Suppressor macrophage treated with lipopolysaccharide for 1 hour (primary cell): ENCODE results near the gene CCR1.

Source experiments
- DNase-seq, 3 donors: peaks; one replicate each; pipeline ENCODE4 v3.0.0-alpha.2; 2020 to 2022

The CCR1 gene

DNA sequence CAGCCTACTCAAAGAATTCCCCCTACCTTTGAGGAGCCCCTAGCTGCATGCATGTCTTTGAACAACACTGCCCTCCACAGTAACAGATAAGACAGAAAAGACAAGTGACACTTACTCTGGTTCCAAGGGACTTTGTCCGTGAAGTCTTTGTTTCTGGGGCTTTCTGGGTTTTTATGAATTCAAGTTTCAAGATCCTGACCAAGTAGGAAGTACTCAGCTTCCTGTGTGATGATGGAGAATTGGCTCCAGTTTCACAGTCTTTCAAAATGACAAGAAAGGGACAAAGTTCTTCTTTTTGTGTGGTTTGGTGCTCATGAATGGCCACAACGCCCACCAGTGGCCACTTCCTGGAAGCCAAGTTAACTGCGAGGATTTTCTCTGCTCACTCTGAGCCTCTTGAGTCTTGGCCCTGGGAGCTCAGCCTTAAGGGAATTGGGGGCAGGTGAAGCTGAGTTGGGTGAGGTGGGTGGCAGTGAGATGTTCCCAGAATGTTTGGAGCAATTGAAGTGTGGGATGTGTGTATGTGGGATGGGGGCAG lies at the start of gene CCR1:
Gene CCR1 (minus strand): TSS at position 147 of the 538 bp plus-strand sequence. CDS start 4,000 bp downstream, outside the sequence.
- DNase-seq, result peak; percentile 91 to 96 (median 92)

GRCh38 chr3:46252980-46253379 lies 44.9 kb upstream of the CCR1 start:
- DNase-seq, result peak; percentile 82 to 85 (median 83)

DNA sequence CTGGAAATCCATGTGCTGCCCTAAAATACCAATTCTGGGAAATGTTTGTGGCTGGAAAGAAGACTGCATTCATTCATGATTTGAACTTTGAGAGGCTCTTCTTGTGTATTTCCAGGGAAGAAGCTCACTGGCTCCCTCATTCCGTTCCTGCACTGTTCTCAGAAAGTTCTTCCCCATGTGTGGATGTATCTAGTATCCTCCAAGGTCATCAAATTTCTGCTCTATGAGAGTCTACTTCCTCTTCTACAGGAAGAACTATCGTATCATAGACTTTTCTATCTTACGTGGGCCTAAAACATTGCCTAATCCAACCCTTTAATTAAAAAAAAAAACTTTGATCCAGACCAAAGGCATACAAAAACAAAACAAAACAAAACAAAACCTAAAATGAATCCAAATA lies 37.0 kb upstream of the CCR1 start:
- peak; percentile 44 to 69 (median 67) for DNase-seq

DNA sequence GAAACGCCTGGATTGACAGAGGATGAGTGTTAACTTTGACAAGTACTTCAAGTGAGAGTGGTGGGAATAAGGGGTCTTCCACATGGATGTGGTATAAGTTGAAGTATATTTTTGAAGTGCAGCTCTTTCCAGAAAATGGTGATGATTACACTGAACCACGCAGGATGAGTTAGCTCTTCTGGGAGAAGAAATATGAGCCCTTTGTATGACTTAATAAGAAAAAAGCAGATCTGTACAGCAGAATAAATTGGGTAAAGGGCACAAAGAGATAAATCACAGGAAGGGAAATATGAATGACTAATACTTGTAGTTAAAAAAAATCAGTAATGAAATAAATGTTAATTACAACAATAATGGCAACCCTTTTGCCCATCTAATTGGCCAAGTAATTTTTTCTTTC lies 35.4 kb upstream of the CCR1 start:
- no peak for DNase-seq

DNA sequence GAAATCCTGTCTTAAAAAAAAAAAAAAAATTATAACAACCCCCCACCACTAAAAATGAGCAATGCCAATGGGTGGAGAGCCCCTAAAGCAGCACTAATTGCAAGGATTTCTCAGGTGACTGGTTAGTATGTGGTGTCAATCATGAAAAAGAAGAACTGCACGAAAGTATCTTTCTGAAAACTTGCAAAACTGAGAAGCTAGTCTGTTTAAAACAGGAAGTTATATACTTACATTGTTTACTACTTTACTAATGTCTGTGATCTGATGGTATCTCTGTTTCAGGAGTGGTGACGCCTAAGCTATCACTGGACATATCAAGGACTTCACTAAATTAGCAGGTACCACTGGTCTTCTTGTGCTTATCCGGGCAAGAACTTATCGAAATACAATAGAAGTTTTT lies 34.0 kb upstream of the CCR1 start, which contains the start of gene CCR3:
Gene CCR3 (plus strand): TSS at position 341 of the 400 bp plus-strand sequence. CDS start 22,699 bp downstream, outside the sequence.
- peak; percentile 30 to 62 (median 61) for DNase-seq

GRCh38 chr3:46239952-46240351 lies 31.8 kb upstream of the CCR1 start:
- no peak for DNase-seq

DNA sequence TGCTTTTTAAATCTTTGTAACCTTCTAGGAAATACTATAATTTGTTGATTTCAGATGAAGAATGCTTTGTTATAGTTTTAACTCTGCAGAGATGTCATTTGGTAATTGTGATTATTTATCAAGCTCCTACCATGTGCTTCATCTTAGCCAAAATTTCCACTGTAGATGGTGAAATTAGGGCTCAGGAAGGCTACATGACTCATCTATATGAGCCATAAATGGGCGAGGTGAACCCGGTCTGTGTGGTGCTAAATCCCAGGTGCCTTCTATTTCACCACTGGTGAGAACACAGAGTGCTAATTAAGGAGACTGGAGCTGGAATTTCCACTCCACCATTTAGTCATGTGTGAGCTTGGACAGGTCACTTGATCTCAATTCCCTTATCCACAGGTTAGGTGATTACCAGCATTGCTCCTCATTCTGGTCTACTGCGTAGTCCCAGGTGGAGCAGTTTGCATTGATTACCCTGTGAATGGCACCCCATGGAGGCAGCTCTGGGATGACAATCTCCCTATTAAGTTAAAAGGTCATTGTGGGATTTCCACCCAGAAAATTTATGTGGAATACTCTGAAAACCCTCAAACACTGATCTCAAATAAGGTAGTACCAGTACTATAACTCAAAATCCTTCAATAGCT lies 31.3 kb upstream of the CCR1 start:
- no peak for DNase-seq

- DNase-seq, result no peak
These were observed 30.3 kb upstream of the CCR1 start for GRCh38 chr3:46238386-46238785.

- DNase-seq, result no peak
These were observed 28.4 kb upstream of the CCR1 start for GRCh38 chr3:46236294-46237054.

DNA sequence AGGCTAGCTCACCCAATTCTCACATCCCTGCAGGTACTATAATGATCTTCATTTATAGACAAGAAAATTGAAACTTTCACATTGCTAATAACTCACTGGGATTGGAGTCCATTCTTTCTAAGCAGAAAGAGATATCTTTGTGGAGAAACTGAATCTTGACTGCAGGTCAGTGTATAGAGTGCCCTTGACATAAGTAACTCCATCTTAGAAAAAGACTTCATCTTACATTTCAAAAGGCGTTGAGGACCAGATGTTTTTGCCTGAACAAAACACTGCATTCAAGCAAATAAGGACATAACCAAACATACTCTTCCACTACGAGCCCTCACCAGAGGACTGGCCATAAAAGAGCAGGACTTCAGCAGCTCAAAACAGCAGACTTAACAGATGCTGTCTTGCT lies 27.3 kb upstream of the CCR1 start:
- no peak for DNase-seq

- no peak for DNase-seq
These were observed 25.1 kb upstream of the CCR1 start for GRCh38 chr3:46233194-46233593.

DNA sequence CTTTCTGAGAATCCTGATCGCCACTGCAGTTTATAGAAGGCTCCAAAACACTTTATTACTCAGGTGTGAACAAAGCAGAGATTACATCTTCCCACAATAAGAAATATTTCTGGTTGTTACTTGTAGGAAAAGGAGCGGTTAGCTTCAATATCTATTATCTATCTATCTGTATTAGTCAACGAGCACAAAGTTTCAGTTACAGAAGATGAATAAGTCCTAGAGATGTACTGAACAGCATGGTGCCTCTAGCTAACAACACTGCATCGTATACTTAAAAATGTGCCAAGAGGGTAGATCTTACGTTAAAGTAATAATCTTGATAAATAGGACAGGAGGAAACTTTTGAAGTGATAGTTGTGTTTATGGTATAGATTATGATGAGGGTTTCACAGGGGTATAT lies 23.2 kb upstream of the CCR1 start:
- no peak for DNase-seq

GRCh38 chr3:46228260-46229242 lies 20.4 kb upstream of the CCR1 start:
- DNase-seq, result peak in 1 of 3 donors; percentile 28

- peak; percentile 65 to 89 (median 83) for DNase-seq
These were observed 14.5 kb upstream of the CCR1 start for GRCh38 chr3:46222435-46223161.

DNA sequence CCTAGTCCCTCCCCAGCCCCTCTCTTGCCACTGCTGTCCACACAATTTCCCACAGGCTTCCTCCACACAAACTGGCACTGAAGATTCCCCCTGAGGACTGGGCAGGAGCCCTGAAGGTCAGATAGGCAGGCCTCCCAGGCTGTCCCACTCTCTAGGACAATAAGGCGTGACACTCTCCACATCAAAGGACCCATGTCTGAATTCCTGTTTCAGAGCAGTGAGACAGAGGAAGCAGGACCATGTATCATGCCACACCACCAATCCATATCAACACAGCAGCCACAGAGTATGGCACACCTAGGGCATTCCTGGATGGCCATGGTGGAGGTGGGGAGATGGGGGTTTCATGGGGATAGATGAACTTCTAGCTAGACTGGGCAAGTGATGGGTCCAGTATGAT lies 13.8 kb upstream of the CCR1 start:
- no peak for DNase-seq

DNA sequence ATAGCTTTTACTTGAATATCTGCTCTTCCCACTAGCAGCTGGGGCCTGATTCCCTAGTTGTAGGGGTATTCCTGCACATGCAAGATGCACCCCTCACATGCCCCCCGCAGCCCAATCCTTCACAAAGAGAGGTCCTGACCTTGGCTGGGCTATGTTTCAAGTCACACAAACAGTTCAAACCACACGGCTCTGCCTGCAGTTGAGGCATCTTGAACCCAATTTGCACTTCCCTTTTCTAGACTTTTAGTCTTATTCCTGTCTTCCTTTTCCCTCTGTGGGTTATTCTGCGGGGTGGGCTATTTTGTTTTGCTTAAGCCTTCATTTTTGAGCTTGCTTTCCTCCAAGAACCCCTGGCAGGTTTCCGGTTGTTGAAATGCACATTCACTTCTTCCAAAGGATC lies 13.3 kb upstream of the CCR1 start:
- DNase-seq, result no peak

GRCh38 chr3:46218196-46218709 lies 10.1 kb upstream of the CCR1 start:
- DNase-seq, result no peak

DNA sequence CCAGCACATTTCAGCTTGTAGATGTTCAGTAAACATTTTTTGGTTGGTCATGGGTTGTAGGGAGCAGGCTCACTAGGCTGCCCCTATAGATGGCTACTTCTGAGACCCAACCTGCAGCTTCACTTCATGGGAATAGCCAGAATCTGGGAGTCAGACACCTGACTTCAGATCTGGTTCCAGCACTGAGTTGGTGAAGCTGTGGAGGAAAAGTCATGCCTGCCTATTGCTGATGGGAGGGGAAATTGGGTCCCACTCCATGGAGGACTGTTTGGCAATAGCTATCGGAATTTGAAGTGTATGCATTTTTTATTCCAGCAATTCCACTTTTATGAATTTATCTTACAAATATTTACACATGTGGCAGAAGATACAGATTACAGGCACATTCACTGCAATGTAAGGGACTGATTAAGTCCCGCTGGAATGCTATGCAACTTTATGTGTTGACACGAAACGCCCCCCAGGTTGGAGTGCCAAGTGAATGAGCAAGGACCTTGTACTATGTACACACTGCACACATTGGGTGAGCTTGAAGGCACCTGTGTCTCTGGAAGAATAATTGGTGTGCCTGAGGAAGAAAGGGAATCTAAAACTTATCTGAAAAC lies 7.8 kb upstream of the CCR1 start:
- DNase-seq, result no peak

DNA sequence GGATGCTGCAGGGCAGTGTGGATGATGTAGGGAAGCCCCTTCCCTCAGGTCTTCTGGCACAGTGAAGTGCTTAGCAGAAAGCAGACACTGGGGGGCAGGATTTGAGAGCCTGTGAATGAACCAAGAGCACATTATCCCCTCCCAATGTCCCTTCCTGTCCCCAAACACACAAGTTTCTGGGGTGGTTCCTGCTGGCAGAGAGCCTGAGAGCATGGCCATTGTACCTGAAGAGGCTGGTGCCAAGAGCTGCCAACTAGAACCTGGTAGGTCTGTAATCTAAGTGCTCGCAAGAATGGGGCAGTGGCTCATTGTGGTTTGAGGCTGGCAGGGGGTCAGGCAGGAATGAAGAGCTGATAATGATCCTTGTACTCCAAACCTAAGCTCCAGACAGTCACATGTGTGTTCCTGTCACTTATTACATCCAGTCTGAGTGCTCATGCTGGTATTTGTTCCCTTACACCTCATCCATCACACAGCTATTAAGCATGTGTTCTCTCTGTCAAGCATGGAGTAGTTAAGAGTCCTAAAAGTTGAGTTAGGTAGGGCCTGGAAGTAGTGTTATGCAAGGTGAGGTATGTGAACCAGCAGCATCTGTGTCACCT lies 6.7 kb upstream of the CCR1 start:
- peak; percentile 53 to 68 (median 61) for DNase-seq

DNA sequence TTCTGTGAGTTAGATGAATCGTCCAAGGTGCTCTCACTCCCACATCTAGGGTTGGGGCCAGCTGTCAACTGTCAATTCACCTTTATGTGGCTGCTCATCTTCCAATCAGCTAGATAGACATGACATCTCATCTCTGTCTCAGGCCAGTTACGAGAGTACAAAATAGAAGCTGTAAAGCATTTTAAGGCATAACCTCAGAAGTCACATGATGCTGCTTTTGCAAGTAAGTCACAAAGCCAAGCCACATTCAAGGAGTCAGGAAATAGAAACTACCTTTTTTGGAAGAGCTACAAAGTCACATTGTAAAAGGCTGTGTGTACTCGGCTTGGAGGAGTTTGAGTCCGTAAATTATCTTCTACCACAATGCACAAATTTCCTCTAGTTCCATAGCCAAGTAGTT lies 5.1 kb upstream of the CCR1 start:
- peak; percentile 53 to 75 (median 60) for DNase-seq

GRCh38 chr3:46212101-46212500 lies 4.0 kb upstream of the CCR1 start:
- DNase-seq, result no peak
